Activated naive CD4-positive, alpha-beta T cell treated with anti-CD3 and anti-CD28 coated beads for 36 hours (primary cell): ENCODE results near the gene KCNMA1. TPM values are rescaled to one million over a fixed set of nuclear protein-coding genes. Genes with fewer than 3 reads are reported as not detected.
"Not testable (repeated sequence)": the region's sequence is repeated elsewhere in the genome, so short reads cannot be mapped to it uniquely, and the experiment has no call there.

Source experiments
- CTCF ChIA-PET: fragments of 350-600 bp; sonication (Branson Sonifier 250); formaldehyde crosslinking; loops from one replicate; lab custom pipeline; 2021; ENCODE audit warnings: antibody characterized with exemption; lab: Charles Lee
- DNase-seq: peaks from one replicate; pipeline ENCODE4 v3.0.0-alpha.2; 2020
- H3K27ac Mint-ChIP-seq: one replicate; pipeline ENCODE4 v1.8.0; 2021; ENCODE audit warnings: mild to moderate bottlenecking, mixed read lengths
- H3K27me3 Mint-ChIP-seq: one replicate; pipeline ENCODE4 v1.8.0; 2021; ENCODE audit warnings: low read depth, mixed read lengths
- H3K36me3 Mint-ChIP-seq: one replicate; pipeline ENCODE4 v1.8.0; 2021; ENCODE audit warnings: low read depth, mixed read lengths
- H3K4me1 Mint-ChIP-seq: one replicate; pipeline ENCODE4 v1.8.0; 2021; ENCODE audit warnings: low read depth, mixed read lengths
- H3K4me3 Mint-ChIP-seq: one replicate; pipeline ENCODE4 v1.8.0; 2021; ENCODE audit warnings: mild to moderate bottlenecking, moderate library complexity, mixed read lengths
- H3K9me3 Mint-ChIP-seq: one replicate; pipeline ENCODE4 v1.8.0; 2021; ENCODE audit warnings: mixed read lengths
- intact Hi-C: fragments of 100-400 bp; cut with micrococcal nuclease; formaldehyde crosslinking; loops from one replicate; pipeline ENCODE4 v1.15.1; 2023
- total RNA-seq, 2 experiments: library from RNA; stranded (reverse); gene quantifications; one replicate each; pipeline ENCODE4 v1.2.3, GENCODE V29; 2021

Gene KCNMA1
- total RNA-seq, 2 experiments from 2014 or later, result not detected

- no peaks in the 10 kb centered on the region for H3K27me3 Mint-ChIP-seq
- intact Hi-C loops, result no loop called here
- no peaks in the 10 kb centered on the region for H3K36me3 Mint-ChIP-seq
- CTCF ChIA-PET, result interaction anchor here (1.0 kb wide), 1 partner anchor 136 kb away, joined by 7 read pairs; no protein-coding TSS in a partner anchor
- no peak overlapping the region for H3K27ac Mint-ChIP-seq
- no peak overlapping the region for H3K4me3 Mint-ChIP-seq
- no peaks in the 10 kb centered on the region for H3K4me1 Mint-ChIP-seq
- H3K9me3 Mint-ChIP-seq, result no peaks in the 10 kb centered on the region
- no peak for DNase-seq
Observed at GRCh38 chr10:77583527-77583926, 54.1 kb downstream of the KCNMA1 start.

- H3K36me3 Mint-ChIP-seq, result no peaks in the 10 kb centered on the region
- DNase-seq, result peak; percentile 6
- no peaks in the 10 kb centered on the region for H3K9me3 Mint-ChIP-seq
- H3K4me1 Mint-ChIP-seq, result no peaks in the 10 kb centered on the region
- no peak overlapping the region for H3K27ac Mint-ChIP-seq
- intact Hi-C loops, result no loop called here
- no peaks in the 10 kb centered on the region for H3K27me3 Mint-ChIP-seq
- CTCF ChIA-PET, result interaction anchor here (0.7 kb wide), 1 partner anchor 163 kb away, joined by 3 read pairs; no protein-coding TSS in a partner anchor
- no peak overlapping the region for H3K4me3 Mint-ChIP-seq
Observed at GRCh38 chr10:77582710-77583115, 54.9 kb downstream of the KCNMA1 start.

GRCh38 chr10:77581738-77582137, 55.9 kb downstream of the KCNMA1 start:
- DNase-seq, result no peak
- intact Hi-C loops, result no loop called here
- H3K27ac Mint-ChIP-seq, result no peak overlapping the region
- H3K4me3 Mint-ChIP-seq, result no peak overlapping the region
- no peaks in the 10 kb centered on the region for H3K4me1 Mint-ChIP-seq
- no peaks in the 10 kb centered on the region for H3K9me3 Mint-ChIP-seq
- H3K27me3 Mint-ChIP-seq, result no peaks in the 10 kb centered on the region
- CTCF ChIA-PET, result interaction anchor here (0.7 kb wide), 1 partner anchor 162 kb away, joined by 3 read pairs; no protein-coding TSS in a partner anchor
- no peaks in the 10 kb centered on the region for H3K36me3 Mint-ChIP-seq

- intact Hi-C loops, result no loop called here
- H3K27ac Mint-ChIP-seq, result no peak overlapping the region
- H3K4me1 Mint-ChIP-seq, result no peaks in the 10 kb centered on the region
- CTCF ChIA-PET, result no interaction called here
- no peaks in the 10 kb centered on the region for H3K36me3 Mint-ChIP-seq
- DNase-seq, result no peak
- H3K4me3 Mint-ChIP-seq, result no peak overlapping the region
- no peaks in the 10 kb centered on the region for H3K9me3 Mint-ChIP-seq
- H3K27me3 Mint-ChIP-seq, result no peaks in the 10 kb centered on the region
Observed at GRCh38 chr10:77580482-77580881, 57.1 kb downstream of the KCNMA1 start.

GRCh38 chr10:77578583-77579227, 58.9 kb downstream of the KCNMA1 start:
- CTCF ChIA-PET, result no interaction called here
- DNase-seq, result no peak
- Mint-ChIP-seq H3K27me3 (no peaks in the 10 kb centered on the region), H3K36me3 (no peaks in the 10 kb centered on the region), H3K27ac (no peak overlapping the region), H3K4me1 (no peaks in the 10 kb centered on the region), H3K4me3 (no peak overlapping the region), H3K9me3 (no peaks in the 10 kb centered on the region)
- intact Hi-C loops, result no loop called here

GRCh38 chr10:77577666-77578229, 59.9 kb downstream of the KCNMA1 start:
- CTCF ChIA-PET, result no interaction called here
- H3K36me3 Mint-ChIP-seq, result no peaks in the 10 kb centered on the region
- no peaks in the 10 kb centered on the region for H3K27me3 Mint-ChIP-seq
- no peaks in the 10 kb centered on the region for H3K9me3 Mint-ChIP-seq
- H3K27ac Mint-ChIP-seq, result no peak overlapping the region
- no peak overlapping the region for H3K4me3 Mint-ChIP-seq
- no peak for DNase-seq
- intact Hi-C loops, result no loop called here
- no peaks in the 10 kb centered on the region for H3K4me1 Mint-ChIP-seq

- CTCF ChIA-PET, result no interaction called here
- no peak overlapping the region for H3K27ac Mint-ChIP-seq
- no peaks in the 10 kb centered on the region for H3K9me3 Mint-ChIP-seq
- H3K27me3 Mint-ChIP-seq, result no peaks in the 10 kb centered on the region
- H3K36me3 Mint-ChIP-seq, result no peaks in the 10 kb centered on the region
- intact Hi-C loops, result no loop called here
- H3K4me1 Mint-ChIP-seq, result no peaks in the 10 kb centered on the region
- no peak for DNase-seq
- no peak overlapping the region for H3K4me3 Mint-ChIP-seq
Observed at GRCh38 chr10:77576444-77577032, 61.1 kb downstream of the KCNMA1 start.

- no peak for DNase-seq
- H3K27ac Mint-ChIP-seq, result no peak overlapping the region
- no peaks in the 10 kb centered on the region for H3K36me3 Mint-ChIP-seq
- H3K27me3 Mint-ChIP-seq, result no peaks in the 10 kb centered on the region
- H3K4me1 Mint-ChIP-seq, result no peaks in the 10 kb centered on the region
- no peak overlapping the region for H3K4me3 Mint-ChIP-seq
- CTCF ChIA-PET, result interaction anchor here (0.8 kb wide), 1 partner anchor 14 kb away, joined by 5 read pairs; no protein-coding TSS in a partner anchor
- intact Hi-C loops, result no loop called here
- no peaks in the 10 kb centered on the region for H3K9me3 Mint-ChIP-seq
Observed at GRCh38 chr10:77576007-77576367, 61.6 kb downstream of the KCNMA1 start.

- CTCF ChIA-PET, result interaction anchor here (0.8 kb wide), 1 partner anchor 15 kb away, joined by 5 read pairs; no protein-coding TSS in a partner anchor
- H3K4me3 Mint-ChIP-seq, result no peak overlapping the region
- no peaks in the 10 kb centered on the region for H3K27me3 Mint-ChIP-seq
- no peaks in the 10 kb centered on the region for H3K9me3 Mint-ChIP-seq
- H3K27ac Mint-ChIP-seq, result no peak overlapping the region
- no peak for DNase-seq
- intact Hi-C loops, result no loop called here
- H3K4me1 Mint-ChIP-seq, result no peaks in the 10 kb centered on the region
- H3K36me3 Mint-ChIP-seq, result no peaks in the 10 kb centered on the region
Observed at GRCh38 chr10:77575271-77576006, 62.2 kb downstream of the KCNMA1 start.

GRCh38 chr10:77574438-77574837, 63.2 kb downstream of the KCNMA1 start:
- no peak for DNase-seq

GRCh38 chr10:77572520-77572919, 65.1 kb downstream of the KCNMA1 start:
- H3K4me1 Mint-ChIP-seq, H3K4me3 Mint-ChIP-seq: not testable (repeated sequence)

More at GRCh38 chr10:77574438-77574837, 63.2 kb downstream of the KCNMA1 start:
- no peak overlapping the region for H3K27ac Mint-ChIP-seq
- intact Hi-C loops, result no loop called here
- H3K27me3 Mint-ChIP-seq, result no peaks in the 10 kb centered on the region
- CTCF ChIA-PET, result interaction anchor here (0.6 kb wide), 1 partner anchor 1723 kb away, joined by 3 read pairs; no protein-coding TSS in a partner anchor
- H3K36me3 Mint-ChIP-seq, result no peaks in the 10 kb centered on the region
- H3K4me3 Mint-ChIP-seq, result no peak overlapping the region
- no peaks in the 10 kb centered on the region for H3K9me3 Mint-ChIP-seq
- no peaks in the 10 kb centered on the region for H3K4me1 Mint-ChIP-seq

GRCh38 chr10:77571490-77571889, 66.1 kb downstream of the KCNMA1 start:
- Mint-ChIP-seq H3K36me3 (no peaks in the 10 kb centered on the region), H3K27ac (no peak overlapping the region), H3K4me1 (no peaks in the 10 kb centered on the region), H3K4me3 (no peak overlapping the region), H3K9me3 (no peaks in the 10 kb centered on the region), H3K27me3 (no peaks in the 10 kb centered on the region)
- no peak for DNase-seq
- CTCF ChIA-PET, result no interaction called here
- intact Hi-C loops, result no loop called here

More at GRCh38 chr10:77572520-77572919, 65.1 kb downstream of the KCNMA1 start:
- H3K27me3 Mint-ChIP-seq, intact Hi-C loops, H3K36me3 Mint-ChIP-seq, H3K27ac Mint-ChIP-seq, CTCF ChIA-PET, H3K9me3 Mint-ChIP-seq, DNase-seq: not testable (repeated sequence)
